Sigmoid colon (tissue), 4 donors: ENCODE measurements around the gene STK4.

Source experiments
- CTCF ChIP-seq, 4 experiments: fragments of 450-650 bp in 3 of 4; fragments of 200-600 bp in 1 of 4; IDR thresholded peaks; one replicate each; pipeline ENCODE4 v1.5.1; 2016 to 2019; ENCODE audit warnings: antibody characterized with exemption in 4 of 4, mild to moderate bottlenecking in 3 of 4, moderate library complexity in 2 of 4
- POLR2A ChIP-seq, 2 donors: fragments of 450-650 bp; IDR thresholded peaks; one replicate each; pipeline ENCODE4 v1.6.1; 2016; ENCODE audit warnings: antibody characterized with exemption in 2 of 2, mild to moderate bottlenecking in 2 of 2, moderate library complexity in 2 of 2
- POLR2AphosphoS5 ChIP-seq, 4 donors: sonication (generic); formaldehyde crosslinking; IDR thresholded peaks; one replicate each; pipeline ENCODE4 v1.6.1; 2017; ENCODE audit warnings: antibody characterized with exemption in 4 of 4

- TF ChIP-seq CTCF (IDR thresholded peaks at IDR 0.05), result no peak
- no peak for TF ChIP-seq POLR2A (IDR thresholded peaks at IDR 0.05)
- TF ChIP-seq POLR2AphosphoS5 (IDR thresholded peaks at IDR 0.05), result no peak
Observed at GRCh38 chr20:45112754-45113153, 146.4 kb downstream of the STK4 start.
